Measurements from ENCODE around the gene PRPF4.
"Not testable (repeated sequence)": the region's sequence is repeated elsewhere in the genome, so short reads cannot be mapped to it uniquely, and the experiment has no call there.

Gene PRPF4

DNA sequence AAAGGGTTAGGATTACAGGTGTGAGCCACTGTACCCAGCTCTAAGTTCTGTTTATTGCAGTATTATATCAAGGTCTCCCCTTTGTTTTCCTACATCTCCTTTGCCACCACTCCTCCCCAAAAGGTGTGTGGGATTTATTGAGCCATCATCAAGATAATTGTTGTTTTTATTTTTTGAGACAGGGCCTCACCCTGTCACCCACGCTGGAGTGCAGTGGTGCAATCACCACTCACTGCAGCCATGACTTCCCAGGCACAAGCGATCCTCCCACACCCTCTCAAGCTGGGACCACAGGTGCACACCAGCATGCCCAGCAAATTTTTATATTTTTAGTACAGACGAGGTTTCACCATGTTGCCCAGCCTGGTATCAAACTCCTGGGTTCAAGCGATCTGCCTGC is 29.6 kb upstream of the PRPF4 start:
- no peak for TF ChIP-seq EZH2phosphoT487 (IDR thresholded peaks at IDR 0.05; ENCODE audit: low read length)
- TF ChIP-seq EZH2 (optimal IDR thresholded peaks at IDR 0.05; ENCODE audit: low read depth, low read length), result no peak
- TF ChIP-seq, protein P1, sequence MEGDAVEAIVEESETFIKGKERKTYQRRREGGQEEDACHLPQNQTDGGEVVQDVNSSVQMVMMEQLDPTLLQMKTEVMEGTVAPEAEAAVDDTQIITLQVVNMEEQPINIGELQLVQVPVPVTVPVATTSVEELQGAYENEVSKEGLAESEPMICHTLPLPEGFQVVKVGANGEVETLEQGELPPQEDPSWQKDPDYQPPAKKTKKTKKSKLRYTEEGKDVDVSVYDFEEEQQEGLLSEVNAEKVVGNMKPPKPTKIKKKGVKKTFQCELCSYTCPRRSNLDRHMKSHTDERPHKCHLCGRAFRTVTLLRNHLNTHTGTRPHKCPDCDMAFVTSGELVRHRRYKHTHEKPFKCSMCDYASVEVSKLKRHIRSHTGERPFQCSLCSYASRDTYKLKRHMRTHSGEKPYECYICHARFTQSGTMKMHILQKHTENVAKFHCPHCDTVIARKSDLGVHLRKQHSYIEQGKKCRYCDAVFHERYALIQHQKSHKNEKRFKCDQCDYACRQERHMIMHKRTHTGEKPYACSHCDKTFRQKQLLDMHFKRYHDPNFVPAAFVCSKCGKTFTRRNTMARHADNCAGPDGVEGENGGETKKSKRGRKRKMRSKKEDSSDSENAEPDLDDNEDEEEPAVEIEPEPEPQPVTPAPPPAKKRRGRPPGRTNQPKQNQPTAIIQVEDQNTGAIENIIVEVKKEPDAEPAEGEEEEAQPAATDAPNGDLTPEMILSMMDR (IDR thresholded peaks at IDR 0.05; ENCODE audit: low read length), result no peak
- Histone ChIP-seq H3K4me2 (ENCODE audit: low read depth, low read length) (no peak overlapping the region), H4K20me1 (ENCODE audit: insufficient read depth, low read length) (no peaks in the 10 kb centered on the region)

DNA sequence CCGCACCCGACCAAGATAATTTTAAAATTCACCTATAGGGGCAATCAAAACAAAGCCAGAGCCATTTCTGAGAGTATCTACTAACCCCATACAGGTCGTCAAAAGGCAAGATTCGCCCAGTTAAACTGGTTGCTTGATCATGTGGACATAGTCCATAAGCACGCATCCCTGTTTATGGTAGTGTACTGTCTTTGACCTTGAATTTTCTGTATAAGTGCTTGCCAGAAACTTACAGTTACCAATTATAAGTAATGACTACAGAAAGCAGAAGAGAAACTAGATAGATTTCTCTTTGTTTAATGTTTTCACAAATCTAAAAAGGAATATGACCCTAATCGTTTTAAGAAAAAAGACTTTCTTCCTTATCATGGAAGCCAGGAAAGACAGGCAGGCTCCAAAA is 28.5 kb upstream of the PRPF4 start:
- H3K27ac ChIP-seq (ENCODE audit: low read length), result no peak overlapping the region
- no peaks in the 10 kb centered on the region for H3K9me3 ChIP-seq (replicated peaks; ENCODE audit: insufficient read depth, low read length)
- no peak overlapping the region for H2AFZ ChIP-seq (ENCODE audit: low read length)
- H3K36me3 ChIP-seq (replicated peaks; ENCODE audit: insufficient read depth, low read length), result no peaks in the 10 kb centered on the region
- no peaks in the 10 kb centered on the region for H3K79me2 ChIP-seq (ENCODE audit: low read length)
- H3K4me1 ChIP-seq (ENCODE audit: low read length), result peaks cover 4% of the 10 kb centered on the region; the same call in 1 of the 2 replicates
- no peak overlapping the region for H3K4me3 ChIP-seq (ENCODE audit: low read length)
- H3K4me2 ChIP-seq (ENCODE audit: low read depth, low read length), result no peak overlapping the region
- TF ChIP-seq EZH2 (optimal IDR thresholded peaks at IDR 0.05; ENCODE audit: low read depth, low read length) (no peak), EZH2phosphoT487 (IDR thresholded peaks at IDR 0.05; ENCODE audit: low read length) (no peak)
- TF ChIP-seq, protein P1 (IDR thresholded peaks at IDR 0.05; ENCODE audit: low read length), result no peak
- no peaks in the 10 kb centered on the region for H3F3A ChIP-seq (ENCODE audit: insufficient read depth, low read length)
- no peaks in the 10 kb centered on the region for H3K9me2 ChIP-seq (replicated peaks; ENCODE audit: insufficient read depth, low read length)
- no peak overlapping the region for H3K9ac ChIP-seq (ENCODE audit: low read length)
- DNase-seq, result no peak
- H4K20me1 ChIP-seq (ENCODE audit: insufficient read depth, low read length), result no peaks in the 10 kb centered on the region
- H3K27me3 ChIP-seq (replicated peaks; ENCODE audit: insufficient read depth, low read length), result no peaks in the 10 kb centered on the region

More for the DNA sequence above, 29.6 kb upstream of the PRPF4 start:
- Histone ChIP-seq H3K9me3 (replicated peaks; ENCODE audit: insufficient read depth, low read length) (no peaks in the 10 kb centered on the region), H3K27ac (ENCODE audit: low read length) (no peak overlapping the region), H3K9ac (ENCODE audit: low read length) (no peak overlapping the region), H3K9me2 (replicated peaks; ENCODE audit: insufficient read depth, low read length) (no peaks in the 10 kb centered on the region), H3K4me1 (ENCODE audit: low read length) (peaks cover 4% of the 10 kb centered on the region; the same call in 1 of the 2 replicates), H3K79me2 (ENCODE audit: low read length) (no peaks in the 10 kb centered on the region), H3K36me3 (replicated peaks; ENCODE audit: insufficient read depth, low read length) (no peaks in the 10 kb centered on the region), H2AFZ (ENCODE audit: low read length) (no peak overlapping the region), H3K27me3 (replicated peaks; ENCODE audit: insufficient read depth, low read length) (no peaks in the 10 kb centered on the region), H3K4me3 (ENCODE audit: low read length) (no peak overlapping the region), H3F3A (ENCODE audit: insufficient read depth, low read length) (no peaks in the 10 kb centered on the region)
- DNase-seq, result no peak

DNA sequence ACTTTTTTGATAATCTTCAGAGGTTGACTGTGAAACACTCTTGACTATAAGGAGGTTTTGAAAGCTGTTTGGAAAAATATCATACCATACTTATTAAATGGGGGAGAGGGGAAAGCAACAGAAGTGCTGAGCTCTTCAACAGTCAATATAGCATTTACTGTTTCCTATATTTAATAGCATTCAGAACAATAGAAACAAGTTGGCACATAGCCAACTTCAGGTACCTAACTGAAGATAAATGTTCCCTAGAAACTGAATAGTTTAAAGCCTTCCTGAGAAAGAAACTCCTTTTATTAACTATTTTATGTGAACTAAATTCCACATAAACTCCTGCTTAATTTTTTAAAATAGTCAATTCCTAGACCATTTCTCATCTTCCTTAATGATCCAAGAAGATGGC is 27.8 kb upstream of the PRPF4 start:
- no peak overlapping the region for H2AFZ ChIP-seq (ENCODE audit: low read length)
- no peak overlapping the region for H3K4me2 ChIP-seq (ENCODE audit: low read depth, low read length)
- no peak overlapping the region for H3K4me3 ChIP-seq (ENCODE audit: low read length)
- TF ChIP-seq EZH2phosphoT487 (IDR thresholded peaks at IDR 0.05; ENCODE audit: low read length) (no peak), EZH2 (optimal IDR thresholded peaks at IDR 0.05; ENCODE audit: low read depth, low read length) (no peak)
- TF ChIP-seq, protein P1 (IDR thresholded peaks at IDR 0.05; ENCODE audit: low read length), result no peak
- H3K9ac ChIP-seq (ENCODE audit: low read length), result no peak overlapping the region
- H3K9me2 ChIP-seq (replicated peaks; ENCODE audit: insufficient read depth, low read length), result no peaks in the 10 kb centered on the region
- no peaks in the 10 kb centered on the region for H3K27me3 ChIP-seq (replicated peaks; ENCODE audit: insufficient read depth, low read length)
- no peak for DNase-seq
- no peaks in the 10 kb centered on the region for H4K20me1 ChIP-seq (ENCODE audit: insufficient read depth, low read length)
- no peaks in the 10 kb centered on the region for H3K36me3 ChIP-seq (replicated peaks; ENCODE audit: insufficient read depth, low read length)
- no peak overlapping the region for H3K27ac ChIP-seq (ENCODE audit: low read length)
- H3F3A ChIP-seq (ENCODE audit: insufficient read depth, low read length), result no peaks in the 10 kb centered on the region
- H3K79me2 ChIP-seq (ENCODE audit: low read length), result no peaks in the 10 kb centered on the region
- peaks cover 4% of the 10 kb centered on the region; the same call in 1 of the 2 replicates for H3K4me1 ChIP-seq (ENCODE audit: low read length)
- no peaks in the 10 kb centered on the region for H3K9me3 ChIP-seq (replicated peaks; ENCODE audit: insufficient read depth, low read length)

DNA sequence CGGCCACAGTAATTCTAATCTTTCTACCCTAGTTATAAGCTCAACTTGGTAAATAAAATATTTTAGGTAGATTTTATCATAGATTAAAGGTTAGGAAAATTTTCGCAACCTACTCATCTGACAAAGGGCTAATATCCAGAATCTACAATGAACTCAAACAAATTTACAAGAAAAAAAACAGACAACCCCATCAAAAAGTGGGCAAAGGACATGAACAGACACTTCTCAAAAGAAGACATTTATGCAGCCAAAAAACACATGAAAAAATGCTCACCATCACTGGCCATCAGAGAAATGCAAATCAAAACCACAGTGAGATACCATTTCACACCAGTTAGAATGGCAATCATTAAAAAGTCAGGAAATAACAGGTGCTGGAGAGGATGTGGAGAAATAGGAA is 25.8 kb upstream of the PRPF4 start:
- H3K9me2 ChIP-seq (replicated peaks; ENCODE audit: insufficient read depth, low read length); H3K4me1 ChIP-seq (ENCODE audit: low read length); H3K27ac ChIP-seq (ENCODE audit: low read length); H3K36me3 ChIP-seq (replicated peaks; ENCODE audit: insufficient read depth, low read length); H3K4me3 ChIP-seq (ENCODE audit: low read length); H3F3A ChIP-seq (ENCODE audit: insufficient read depth, low read length); H3K4me2 ChIP-seq (ENCODE audit: low read depth, low read length); H4K20me1 ChIP-seq (ENCODE audit: insufficient read depth, low read length); H3K79me2 ChIP-seq (ENCODE audit: low read length); H3K27me3 ChIP-seq (replicated peaks; ENCODE audit: insufficient read depth, low read length); H3K9ac ChIP-seq (ENCODE audit: low read length); H2AFZ ChIP-seq (ENCODE audit: low read length); H3K9me3 ChIP-seq (replicated peaks; ENCODE audit: insufficient read depth, low read length); DNase-seq: not testable (repeated sequence)

Measured in MM.1S (cell line).